GM19468 (cell line): ENCODE results near the gene P2RY2.
"Not testable (repeated sequence)": the region's sequence is repeated elsewhere in the genome, so short reads cannot be mapped to it uniquely, and the experiment has no call there.

Experiments used
- ATAC-seq: cut with Tn5 transposase; IDR thresholded peaks from one replicate; pipeline ENCODE4 v1.9.1; 2021; ENCODE audit warnings: mild to moderate bottlenecking, moderate library complexity, moderate number of reproducible peaks; ENCODE audit not compliant: unreplicated experiment; ENCODE audit errors: extremely low read depth

P2RY2 gene

DNA sequence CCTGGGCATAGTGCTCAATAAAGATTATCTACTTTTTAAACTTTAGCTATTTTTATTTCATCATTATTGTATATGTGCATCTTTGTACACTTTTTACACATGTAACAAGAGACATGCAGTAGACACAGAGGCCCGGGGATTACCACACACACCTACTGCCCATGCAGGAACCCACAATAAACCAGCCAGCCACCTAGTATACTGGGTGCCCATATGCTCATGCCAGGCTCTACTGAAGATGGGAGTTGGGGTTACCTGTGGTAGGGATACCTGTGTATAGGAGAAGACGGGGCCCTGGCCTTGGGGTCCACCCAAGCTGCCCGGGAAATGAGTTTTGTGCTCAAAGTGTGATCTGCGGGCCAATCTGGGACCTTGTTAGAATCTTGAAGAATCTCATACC, 31.2 kb upstream of the P2RY2 start:
- ATAC-seq = no peak

- ATAC-seq = no peak
Observed at GRCh38 chr11:73187854-73188253, 30.2 kb upstream of the P2RY2 start.

- no peak for ATAC-seq
Observed at GRCh38 chr11:73188301-73188700, 29.8 kb upstream of the P2RY2 start.

DNA sequence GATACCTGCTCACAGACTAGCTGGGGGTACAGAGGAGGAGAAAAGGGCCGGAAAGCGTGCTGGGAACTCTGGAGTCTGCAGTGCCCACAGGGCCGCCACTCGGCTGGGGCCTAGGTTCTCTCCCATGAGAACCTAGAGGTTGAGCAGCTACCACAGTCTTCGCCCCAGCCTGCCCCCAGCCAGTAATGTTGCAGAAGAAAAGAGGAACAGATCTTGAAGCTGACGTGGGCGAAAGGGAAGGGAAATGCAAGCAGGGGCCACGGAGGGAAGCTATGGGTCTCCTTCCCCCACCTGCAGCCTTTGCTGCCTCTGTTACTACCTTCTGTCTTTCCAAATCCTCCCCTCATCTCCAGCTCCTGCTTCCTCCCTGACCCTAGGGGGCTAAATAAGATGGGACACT, 28.8 kb upstream of the P2RY2 start:
- no peak for ATAC-seq

GRCh38 chr11:73189723-73190556, 28.1 kb upstream of the P2RY2 start:
- no peak for ATAC-seq

DNA sequence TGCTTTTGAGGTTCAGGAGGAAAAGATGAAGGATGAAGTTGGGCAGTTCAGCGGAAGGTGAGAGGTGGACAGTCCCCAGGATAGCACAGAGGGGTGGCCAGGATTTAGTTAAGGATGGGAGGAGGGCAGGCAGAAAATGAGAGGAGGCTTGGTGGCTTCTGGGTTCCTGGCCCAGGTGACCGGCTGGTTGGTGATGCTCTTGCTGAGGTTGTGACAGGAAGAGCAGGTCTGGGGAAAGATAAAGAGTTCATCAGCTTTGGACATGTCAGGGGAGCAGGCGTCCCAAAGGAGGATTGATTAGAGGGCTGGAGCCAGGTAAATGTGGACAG, 27.6 kb upstream of the P2RY2 start:
- ATAC-seq = no peak

GRCh38 chr11:73191151-73191550, 26.9 kb upstream of the P2RY2 start:
- ATAC-seq = no peak

DNA sequence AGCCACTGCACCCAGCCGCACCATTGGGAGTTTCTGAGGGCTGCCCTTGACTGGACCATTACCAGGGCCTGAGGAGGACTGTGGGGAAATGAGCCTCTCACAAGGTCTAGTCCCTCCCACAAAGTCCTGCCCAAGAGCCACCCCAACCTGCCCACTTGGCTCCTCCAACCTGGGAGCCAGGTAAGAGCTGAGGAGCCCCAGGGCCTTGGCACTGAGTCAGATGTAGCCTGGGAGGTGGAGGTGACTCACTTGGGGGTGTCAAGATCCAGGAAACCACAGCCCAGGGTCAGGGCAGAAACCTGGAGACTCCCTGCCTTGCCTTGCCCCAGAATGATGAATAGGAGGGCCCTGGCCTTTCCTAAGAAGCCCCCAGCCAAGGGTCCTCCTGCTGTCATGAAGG, 25.8 kb upstream of the P2RY2 start:
- ATAC-seq = no peak

- ATAC-seq = no peak
Observed at GRCh38 chr11:73193251-73194033, 24.6 kb upstream of the P2RY2 start.

DNA sequence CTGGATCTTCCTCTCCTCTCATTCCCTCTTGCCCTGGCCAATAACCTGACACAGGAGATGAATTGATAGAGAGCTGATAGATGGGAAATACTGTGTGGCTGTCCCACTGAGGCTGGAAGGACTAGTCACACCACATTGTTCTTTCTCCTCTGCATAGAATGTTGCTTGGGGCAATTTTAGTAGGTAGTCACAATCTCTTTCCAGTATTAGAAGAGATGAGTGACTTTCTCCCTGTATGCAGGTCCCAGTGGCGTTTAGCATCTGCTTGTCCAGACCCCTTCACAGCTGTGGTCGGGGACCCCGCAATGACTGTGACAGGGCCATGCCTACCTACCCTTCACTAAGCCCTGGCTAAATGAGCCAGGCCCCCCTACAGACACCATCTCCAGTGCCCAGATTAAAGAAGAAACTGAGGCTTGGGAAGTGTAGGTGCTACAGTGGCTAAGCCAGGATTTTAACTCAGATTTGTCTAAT, 24.0 kb upstream of the P2RY2 start:
- ATAC-seq = no peak

- no peak for ATAC-seq
Observed at GRCh38 chr11:73194593-73194992, 23.5 kb upstream of the P2RY2 start.

DNA sequence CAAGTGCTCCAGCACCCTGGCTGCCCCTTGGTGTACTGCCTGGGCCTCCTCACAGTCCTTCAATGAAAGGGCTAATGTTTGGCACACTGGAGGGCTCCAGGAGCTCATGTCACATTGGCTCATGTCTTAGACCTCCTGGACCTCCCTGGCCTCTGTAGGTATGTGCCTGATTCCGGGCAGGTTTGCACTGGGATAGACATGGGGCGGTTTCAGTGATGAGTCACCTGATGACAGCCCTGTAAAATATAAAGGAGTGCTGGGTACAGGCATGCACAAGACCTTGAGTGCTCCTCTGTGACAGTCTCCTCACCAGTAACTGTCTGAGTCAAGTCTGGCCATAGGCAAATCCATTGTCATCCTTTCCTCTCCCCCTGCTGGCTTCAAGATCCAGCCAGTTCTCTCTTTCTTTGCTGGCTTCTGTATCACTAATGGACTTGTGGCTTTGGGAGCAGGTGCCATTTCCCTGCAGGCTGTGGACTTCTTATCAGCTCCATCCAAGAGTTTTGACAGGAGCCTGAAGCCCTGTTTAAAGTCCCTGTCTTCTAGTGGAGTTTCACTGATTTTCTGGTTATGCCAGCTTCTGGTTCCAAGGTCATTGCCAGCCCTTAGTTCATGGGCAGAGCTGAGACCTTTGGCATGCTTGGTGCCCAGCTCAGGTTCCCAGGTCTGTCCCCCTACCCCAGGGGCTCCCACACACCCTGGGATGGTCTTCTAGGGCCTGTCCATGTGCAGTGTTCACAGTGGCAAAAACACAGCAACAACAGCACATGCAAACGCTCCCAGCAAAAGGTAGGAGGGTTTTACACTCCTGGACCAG, 22.7 kb upstream of the P2RY2 start:
- no peak for ATAC-seq

GRCh38 chr11:73196576-73196975, 21.5 kb upstream of the P2RY2 start:
- ATAC-seq = no peak

GRCh38 chr11:73197348-73197747, 20.7 kb upstream of the P2RY2 start:
- no peak for ATAC-seq

DNA sequence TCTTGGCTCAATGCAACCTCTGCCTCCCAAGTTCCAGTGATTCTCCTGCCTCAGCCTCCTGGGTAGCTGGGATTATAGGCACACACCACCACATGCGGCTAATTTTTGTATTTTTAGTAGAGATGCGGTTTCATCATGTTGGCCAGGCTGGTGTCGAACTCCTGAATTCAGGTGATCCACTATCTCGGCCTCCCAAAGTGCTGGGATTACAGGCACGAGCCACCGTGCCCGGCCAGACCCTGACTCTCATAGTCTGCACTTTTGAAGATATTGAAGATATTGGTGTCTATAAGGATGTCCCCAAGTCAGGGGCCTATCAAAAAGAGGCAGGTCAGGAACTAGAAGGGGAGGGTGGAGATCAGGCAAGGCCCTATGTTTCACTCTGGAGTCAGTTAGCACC, 20.3 kb upstream of the P2RY2 start:
- ATAC-seq = not testable (repeated sequence)

DNA sequence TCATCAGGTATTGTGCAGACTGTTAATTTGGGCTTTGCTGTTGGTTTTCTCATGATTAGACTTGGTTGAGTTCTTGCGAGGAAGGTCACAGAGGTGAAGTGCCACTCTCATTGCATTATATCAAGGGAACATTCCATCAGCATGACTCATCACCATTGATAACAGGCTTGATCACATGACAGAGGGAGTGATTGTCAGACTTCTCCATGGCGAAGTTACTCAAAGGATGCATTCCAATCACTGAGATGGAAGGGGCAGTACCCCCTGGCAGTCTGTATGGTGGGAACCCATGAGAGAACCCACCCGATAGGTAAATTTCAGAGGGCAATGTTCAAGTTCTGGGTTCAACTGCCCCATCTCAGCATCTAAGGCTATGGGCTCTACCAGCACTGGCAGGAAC, 19.4 kb upstream of the P2RY2 start:
- ATAC-seq = no peak

DNA sequence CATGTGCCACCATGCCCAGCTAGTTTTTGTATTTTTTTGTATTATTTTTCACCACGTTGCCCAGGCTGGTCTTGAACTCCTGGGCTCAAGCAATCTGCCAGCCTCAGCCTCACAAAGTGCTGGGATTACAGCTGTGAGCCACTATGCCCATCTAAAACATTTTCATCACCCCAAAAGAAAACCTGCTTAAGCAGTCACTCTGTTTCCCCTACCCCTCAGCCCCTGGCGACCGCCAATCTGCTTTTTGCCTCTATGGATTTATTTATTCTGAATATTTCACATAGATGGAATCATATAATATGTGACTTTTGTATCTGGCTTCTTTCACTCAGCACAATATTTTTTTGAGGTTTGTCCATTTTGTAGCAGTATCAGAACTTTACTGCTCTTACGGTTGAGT, 18.6 kb upstream of the P2RY2 start:
- no peak for ATAC-seq

DNA sequence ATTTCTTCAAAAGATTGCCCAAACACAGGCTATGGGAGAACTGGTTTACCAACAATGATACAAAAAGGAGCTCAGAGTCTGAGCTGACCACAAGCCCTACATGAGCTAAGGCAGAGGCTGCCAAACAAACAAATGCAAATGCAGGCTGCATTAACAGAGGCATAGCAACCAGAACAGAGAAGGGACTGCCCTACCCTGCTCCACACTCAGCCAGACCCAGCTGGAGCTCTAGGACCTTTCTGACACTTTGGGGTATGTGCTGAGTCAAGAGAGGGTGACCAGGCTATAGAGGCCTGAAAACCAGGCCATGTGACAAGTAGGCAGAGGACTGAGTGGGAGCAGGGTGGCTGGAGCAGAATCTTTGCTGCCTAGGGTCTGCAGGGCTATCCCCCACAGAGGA, 17.8 kb upstream of the P2RY2 start:
- no peak for ATAC-seq

DNA sequence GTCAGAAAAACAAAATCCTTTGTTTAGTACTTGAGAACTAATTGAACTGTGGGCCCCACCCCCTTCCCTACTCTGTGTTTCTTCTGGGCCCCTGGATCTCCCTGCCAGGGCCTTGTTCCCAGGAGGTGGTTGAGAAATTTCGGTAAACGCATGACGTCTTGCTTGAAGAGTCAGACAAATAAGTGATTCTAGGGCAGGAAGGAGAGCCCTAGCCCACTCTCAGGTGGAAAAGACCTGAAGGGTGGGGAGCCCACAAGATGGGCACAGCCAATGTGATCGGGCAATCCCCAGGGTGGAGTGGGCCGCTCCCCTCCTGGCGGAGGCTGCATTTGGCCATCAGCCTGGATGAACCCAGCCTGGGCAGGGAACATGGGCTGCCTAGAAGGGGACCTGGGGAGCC, 16.8 kb upstream of the P2RY2 start:
- no peak for ATAC-seq

- no peak for ATAC-seq
Observed at GRCh38 chr11:73201888-73202780, 15.9 kb upstream of the P2RY2 start.
